ENCODE measurements around the gene INPP5D. TPM values are rescaled to one million over a fixed set of nuclear protein-coding genes. Genes with fewer than 3 reads are reported as not detected.
A peak's percentile ranks its signal among the peaks of the same experiment; 100 is the strongest.
"Not testable (repeated sequence)": the region's sequence is repeated elsewhere in the genome, so short reads cannot be mapped to it uniquely, and the experiment has no call there.

The INPP5D gene
- total RNA-seq, 1 donor from 2014 or later: 61.2 TPM

- no peak overlapping the region for H3K4me3 Mint-ChIP-seq
- peaks cover 43% of the 10 kb centered on the region for H3K36me3 Mint-ChIP-seq (ENCODE audit: low read depth)
- peaks cover 76% of the 10 kb centered on the region for H3K4me1 Mint-ChIP-seq (ENCODE audit: low read depth)
- DNase-seq (ENCODE audit: low spot score): no peak
- H3K27ac Mint-ChIP-seq: peak overlapping the region; percentile 4
- intact Hi-C loops (cut with micrococcal nuclease): no loop called here
- H3K27me3 Mint-ChIP-seq (ENCODE audit: insufficient read depth): no peaks in the 10 kb centered on the region
- no peaks in the 10 kb centered on the region for H3K9me3 Mint-ChIP-seq
Observed at GRCh38 chr2:233087713-233088112, 27.6 kb downstream of the INPP5D start.

DNA sequence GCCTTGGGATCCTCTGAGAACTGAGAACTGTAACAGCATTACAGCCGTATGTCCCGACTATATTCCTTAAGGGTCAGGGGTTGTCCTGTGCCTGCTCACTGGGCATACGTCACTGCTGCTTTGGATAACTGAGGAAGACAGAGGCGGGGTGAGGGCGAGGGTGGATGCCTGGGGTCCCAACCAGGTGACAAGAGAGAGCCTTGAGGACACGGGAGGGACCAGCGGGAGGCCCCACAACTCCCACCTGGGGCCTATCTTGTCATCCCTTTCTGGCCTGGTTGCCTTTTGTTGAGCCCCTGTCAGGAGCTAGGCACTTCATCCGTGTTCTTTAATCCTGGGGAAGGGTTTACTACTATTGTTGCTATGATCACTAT, 28.8 kb downstream of the INPP5D start:
- Mint-ChIP-seq H3K4me3 (no peak overlapping the region), H3K27ac (peak overlapping the region; percentile 34), H3K27me3 (ENCODE audit: insufficient read depth) (no peaks in the 10 kb centered on the region), H3K4me1 (ENCODE audit: low read depth) (peaks cover 67% of the 10 kb centered on the region), H3K9me3 (no peaks in the 10 kb centered on the region), H3K36me3 (ENCODE audit: low read depth) (peaks cover 42% of the 10 kb centered on the region)
- intact Hi-C loops (cut with micrococcal nuclease): no loop called here
- DNase-seq (ENCODE audit: low spot score): no peak

DNA sequence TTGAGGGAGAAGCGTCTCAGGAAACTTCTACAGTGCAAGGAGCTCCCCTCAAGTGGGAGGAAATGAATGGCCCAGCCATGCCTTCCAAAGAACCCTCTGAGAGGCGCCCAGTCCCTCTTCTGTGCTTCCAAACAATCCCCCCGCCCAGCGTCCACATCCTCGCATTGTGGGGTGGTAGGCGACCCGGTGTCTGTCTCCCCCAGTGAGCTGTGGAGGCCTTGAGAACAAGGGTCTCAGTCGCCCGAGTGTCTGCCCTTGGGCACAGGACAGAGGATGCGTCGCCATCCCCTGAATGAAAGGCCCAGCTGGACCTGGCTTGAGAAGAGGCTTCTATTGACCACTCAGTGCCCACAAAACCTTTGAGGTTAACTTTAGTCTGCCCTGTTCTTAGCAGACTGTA, 29.7 kb downstream of the INPP5D start:
- Mint-ChIP-seq H3K4me3 (no peak overlapping the region), H3K9me3 (no peaks in the 10 kb centered on the region), H3K27ac (no peak overlapping the region), H3K27me3 (ENCODE audit: insufficient read depth) (no peaks in the 10 kb centered on the region), H3K36me3 (ENCODE audit: low read depth) (peaks cover 35% of the 10 kb centered on the region), H3K4me1 (ENCODE audit: low read depth) (peaks cover 59% of the 10 kb centered on the region)
- no peak for DNase-seq (ENCODE audit: low spot score)
- intact Hi-C loops (cut with micrococcal nuclease): no loop called here

- Mint-ChIP-seq H3K4me1 (ENCODE audit: low read depth) (peaks cover 49% of the 10 kb centered on the region), H3K27me3 (ENCODE audit: insufficient read depth) (no peaks in the 10 kb centered on the region), H3K9me3 (no peaks in the 10 kb centered on the region), H3K36me3 (ENCODE audit: low read depth) (peaks cover 32% of the 10 kb centered on the region), H3K27ac (no peak overlapping the region), H3K4me3 (no peak overlapping the region)
- DNase-seq (ENCODE audit: low spot score): no peak
- intact Hi-C loops (cut with micrococcal nuclease): no loop called here
Observed at GRCh38 chr2:233090879-233091278, 30.7 kb downstream of the INPP5D start.

DNA sequence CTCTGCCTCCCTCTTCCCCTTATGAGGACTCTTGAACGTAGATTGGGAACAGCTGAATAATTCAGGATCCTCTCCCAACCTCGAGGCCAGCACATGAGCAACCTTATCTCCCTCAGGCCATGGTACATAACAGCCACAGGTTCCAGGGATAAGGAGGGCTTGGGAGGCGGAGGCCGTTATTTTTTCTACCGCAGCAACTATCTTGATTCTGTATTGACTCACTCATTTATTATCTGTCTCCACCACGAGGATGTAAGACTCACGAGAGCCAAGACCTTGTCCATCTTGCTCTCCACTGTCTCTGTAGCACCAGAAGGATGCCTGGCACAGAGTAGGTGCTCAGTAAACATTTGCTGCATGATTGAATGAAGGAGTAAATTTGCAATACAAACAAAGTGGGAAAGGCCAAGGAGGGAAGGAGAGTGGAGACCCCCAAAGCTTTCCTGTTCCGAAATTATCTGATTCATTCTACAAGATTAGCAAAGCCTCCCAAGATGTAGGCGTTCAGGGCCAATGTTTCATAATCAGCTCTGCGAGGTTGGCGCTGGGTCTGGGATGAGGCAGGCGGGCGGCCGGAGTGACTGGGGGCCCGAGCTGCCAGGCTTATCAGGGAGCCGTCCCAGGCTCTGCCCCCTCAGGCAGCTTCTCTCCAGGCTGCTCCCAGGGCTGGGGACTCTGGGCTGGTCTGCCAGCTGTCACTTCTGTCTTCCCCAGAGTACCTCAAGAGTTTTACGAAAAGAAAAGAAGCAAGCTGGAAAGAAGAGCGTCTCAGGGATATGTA, 31.6 kb downstream of the INPP5D start:
- Mint-ChIP-seq H3K27ac (no peak overlapping the region), H3K36me3 (ENCODE audit: low read depth) (peaks cover 26% of the 10 kb centered on the region), H3K4me3 (no peak overlapping the region), H3K9me3 (no peaks in the 10 kb centered on the region), H3K27me3 (ENCODE audit: insufficient read depth) (no peaks in the 10 kb centered on the region), H3K4me1 (ENCODE audit: low read depth) (peaks cover 48% of the 10 kb centered on the region)
- intact Hi-C loops (cut with micrococcal nuclease): no loop called here
- no peak for DNase-seq (ENCODE audit: low spot score)

GRCh38 chr2:233092432-233093165, 32.5 kb downstream of the INPP5D start:
- H3K27ac Mint-ChIP-seq: peak overlapping the region; percentile 29
- DNase-seq (ENCODE audit: low spot score): no peak
- H3K27me3 Mint-ChIP-seq (ENCODE audit: insufficient read depth): no peaks in the 10 kb centered on the region
- intact Hi-C loops (cut with micrococcal nuclease): no loop called here
- H3K9me3 Mint-ChIP-seq: no peaks in the 10 kb centered on the region
- H3K4me3 Mint-ChIP-seq: no peak overlapping the region
- H3K36me3 Mint-ChIP-seq (ENCODE audit: low read depth): peaks cover 26% of the 10 kb centered on the region
- peaks cover 53% of the 10 kb centered on the region for H3K4me1 Mint-ChIP-seq (ENCODE audit: low read depth)

- Mint-ChIP-seq H3K9me3 (no peaks in the 10 kb centered on the region), H3K4me3 (no peak overlapping the region), H3K36me3 (ENCODE audit: low read depth) (peaks cover 26% of the 10 kb centered on the region), H3K27ac (peak overlapping the region; percentile 29), H3K27me3 (ENCODE audit: insufficient read depth) (no peaks in the 10 kb centered on the region), H3K4me1 (ENCODE audit: low read depth) (peaks cover 57% of the 10 kb centered on the region)
- no peak for DNase-seq (ENCODE audit: low spot score)
- intact Hi-C loops (cut with micrococcal nuclease): no loop called here
Observed at GRCh38 chr2:233093166-233093448, 33.0 kb downstream of the INPP5D start.

DNA sequence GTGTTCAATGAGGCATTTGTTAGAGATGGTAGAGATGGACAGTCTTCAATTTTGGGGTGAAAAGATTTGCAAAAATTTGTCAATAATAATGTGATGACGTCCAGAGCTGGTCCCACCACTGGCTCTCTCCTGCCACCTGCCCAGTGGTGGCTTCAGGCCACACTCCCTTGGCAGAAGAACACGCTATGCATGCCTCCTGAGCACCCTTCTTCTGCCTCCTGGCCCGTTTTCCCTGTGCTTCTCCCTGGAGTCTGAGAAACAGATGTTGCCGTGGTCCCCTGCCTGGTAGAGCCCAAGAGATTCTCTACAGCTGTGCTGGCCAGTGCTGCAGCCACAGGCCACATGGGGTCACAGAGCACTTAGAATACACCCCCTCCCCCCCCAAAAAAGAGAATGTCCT, 33.6 kb downstream of the INPP5D start:
- no peak overlapping the region for H3K27ac Mint-ChIP-seq
- no peaks in the 10 kb centered on the region for H3K9me3 Mint-ChIP-seq
- H3K4me3 Mint-ChIP-seq: no peak overlapping the region
- no peak for DNase-seq (ENCODE audit: low spot score)
- H3K27me3 Mint-ChIP-seq (ENCODE audit: insufficient read depth): no peaks in the 10 kb centered on the region
- intact Hi-C loops (cut with micrococcal nuclease): no loop called here
- peaks cover 57% of the 10 kb centered on the region for H3K4me1 Mint-ChIP-seq (ENCODE audit: low read depth)
- H3K36me3 Mint-ChIP-seq (ENCODE audit: low read depth): peaks cover 23% of the 10 kb centered on the region

- H3K4me3 Mint-ChIP-seq: no peak overlapping the region
- no peak for DNase-seq (ENCODE audit: low spot score)
- H3K27ac Mint-ChIP-seq: no peak overlapping the region
- intact Hi-C loops (cut with micrococcal nuclease): no loop called here
- no peaks in the 10 kb centered on the region for H3K27me3 Mint-ChIP-seq (ENCODE audit: insufficient read depth)
- peaks cover 28% of the 10 kb centered on the region for H3K36me3 Mint-ChIP-seq (ENCODE audit: low read depth)
- H3K4me1 Mint-ChIP-seq (ENCODE audit: low read depth): peaks cover 63% of the 10 kb centered on the region
- H3K9me3 Mint-ChIP-seq: no peaks in the 10 kb centered on the region
Observed at GRCh38 chr2:233094614-233095013, 34.5 kb downstream of the INPP5D start.

DNA sequence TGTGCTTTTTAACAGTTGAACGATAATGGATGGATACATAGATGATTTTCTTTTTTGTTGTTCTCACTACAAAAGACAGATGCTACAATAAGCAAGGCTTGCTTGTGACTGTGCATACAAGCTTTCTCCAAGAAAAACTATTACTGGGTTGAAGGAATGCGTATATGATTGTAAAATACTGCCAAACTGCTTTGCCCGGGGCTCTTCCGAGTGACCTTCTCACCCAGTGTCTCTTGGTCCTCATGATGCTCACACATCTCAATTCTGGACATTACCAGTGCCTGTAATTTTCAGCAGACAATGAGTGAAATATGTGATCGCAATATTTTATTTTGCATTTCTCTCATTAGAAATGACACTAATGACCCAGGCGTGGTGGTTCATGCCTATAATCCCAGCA, 35.9 kb downstream of the INPP5D start:
- H3K27ac Mint-ChIP-seq: no peak overlapping the region
- no peaks in the 10 kb centered on the region for H3K27me3 Mint-ChIP-seq (ENCODE audit: insufficient read depth)
- intact Hi-C loops (cut with micrococcal nuclease): no loop called here
- DNase-seq (ENCODE audit: low spot score): no peak
- H3K36me3 Mint-ChIP-seq (ENCODE audit: low read depth): peaks cover 35% of the 10 kb centered on the region
- H3K9me3 Mint-ChIP-seq: no peaks in the 10 kb centered on the region
- no peak overlapping the region for H3K4me3 Mint-ChIP-seq
- peaks cover 70% of the 10 kb centered on the region for H3K4me1 Mint-ChIP-seq (ENCODE audit: low read depth)

DNA sequence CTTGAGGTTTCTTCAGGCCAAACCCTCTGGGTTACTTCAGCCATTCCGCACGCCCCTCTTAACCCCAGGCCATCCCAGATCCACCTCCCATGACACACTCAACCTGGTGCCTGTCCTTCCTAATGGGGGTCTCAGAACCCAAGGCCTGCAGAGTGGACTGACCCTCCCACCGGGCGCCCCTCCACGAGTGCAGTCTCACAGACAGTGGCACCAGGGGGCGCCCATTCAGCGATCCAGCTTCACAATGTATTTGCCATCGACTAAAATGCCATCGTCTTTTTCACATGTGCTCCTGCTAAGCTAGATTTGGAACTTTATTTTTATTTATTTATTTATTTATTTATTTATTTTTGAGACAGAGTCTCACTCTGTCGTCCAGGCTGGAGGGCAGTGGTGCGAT, 38.5 kb downstream of the INPP5D start:
- Mint-ChIP-seq H3K36me3 (ENCODE audit: low read depth) (peaks cover 36% of the 10 kb centered on the region), H3K4me1 (ENCODE audit: low read depth) (peaks cover 63% of the 10 kb centered on the region), H3K9me3 (no peaks in the 10 kb centered on the region), H3K4me3 (no peak overlapping the region), H3K27me3 (ENCODE audit: insufficient read depth) (no peaks in the 10 kb centered on the region), H3K27ac (no peak overlapping the region)
- no peak for DNase-seq (ENCODE audit: low spot score)
- intact Hi-C loops (cut with micrococcal nuclease): no loop called here

- not testable (repeated sequence) for H3K27me3 Mint-ChIP-seq (ENCODE audit: insufficient read depth); H3K9me3 Mint-ChIP-seq; H3K4me3 Mint-ChIP-seq; DNase-seq (ENCODE audit: low spot score)
- Mint-ChIP-seq H3K27ac (peak overlapping the region; percentile 31), H3K4me1 (ENCODE audit: low read depth) (peaks cover 63% of the 10 kb centered on the region), H3K36me3 (ENCODE audit: low read depth) (peaks cover 41% of the 10 kb centered on the region)
- intact Hi-C loops (cut with micrococcal nuclease): loop anchor here (1.0 to 2.0 kb wide), 2 partner anchors 18 to 39 kb away; partner anchors contain the start of gene INPP5D
Observed at GRCh38 chr2:233099820-233100191, 39.7 kb downstream of the INPP5D start.

DNA sequence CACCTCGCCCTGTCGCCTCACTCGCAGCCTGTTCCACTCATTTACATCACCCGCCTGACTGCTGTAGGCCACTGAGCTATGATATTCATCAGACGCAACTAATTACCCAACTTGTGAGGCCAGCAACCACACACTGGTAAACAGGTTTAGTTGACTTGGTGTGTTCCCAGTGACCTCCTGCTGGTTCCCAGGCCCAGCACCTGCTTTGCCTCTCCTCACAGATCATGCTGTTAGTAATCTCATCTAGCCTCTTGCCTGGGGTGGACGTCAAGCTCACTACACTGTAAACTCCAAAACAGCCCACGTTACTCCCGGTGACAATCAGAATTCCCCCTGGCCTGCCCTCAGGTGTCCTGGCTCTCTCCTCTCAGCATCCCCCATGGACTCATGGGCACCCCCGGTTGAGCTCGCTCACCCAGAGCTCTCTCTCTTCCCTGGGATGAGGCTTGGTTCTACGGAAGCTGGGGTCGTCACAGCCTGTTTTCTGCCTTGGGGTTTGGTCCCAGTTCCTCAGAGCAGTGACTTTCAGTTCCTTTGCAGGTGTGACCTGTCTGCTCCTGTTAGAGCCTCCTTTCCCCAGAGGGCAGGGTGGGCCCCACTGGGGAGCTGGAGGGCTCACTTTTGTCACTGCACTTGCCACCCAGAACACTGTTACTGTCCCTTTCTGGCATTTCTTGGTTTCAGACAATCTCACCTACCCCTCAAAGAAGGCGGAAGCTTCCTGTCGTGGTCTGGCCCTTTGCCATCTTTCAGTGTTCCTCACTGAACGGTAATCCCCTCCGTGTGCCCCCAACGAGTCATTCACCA, 40.3 kb downstream of the INPP5D start:
- intact Hi-C loops (cut with micrococcal nuclease): loop anchor here (1.0 to 2.0 kb wide), 2 partner anchors 18 to 40 kb away; partner anchors contain the start of gene INPP5D
- peak overlapping the region; percentile 40 for H3K4me3 Mint-ChIP-seq
- no peak for DNase-seq (ENCODE audit: low spot score)
- peaks cover 41% of the 10 kb centered on the region for H3K36me3 Mint-ChIP-seq (ENCODE audit: low read depth)
- H3K9me3 Mint-ChIP-seq: no peaks in the 10 kb centered on the region
- peak overlapping the region; percentile 69 for H3K27ac Mint-ChIP-seq
- peaks cover 63% of the 10 kb centered on the region for H3K4me1 Mint-ChIP-seq (ENCODE audit: low read depth)
- H3K27me3 Mint-ChIP-seq (ENCODE audit: insufficient read depth): no peaks in the 10 kb centered on the region
